Trophoblast cell (in vitro differentiated cells and primary cell): ENCODE data around the gene ST3GAL2.

Source experiments
- DNase-seq, 2 donors: peaks; one replicate each; pipeline ENCODE4 v3.0.0-alpha.2; 2016
- H2AFZ ChIP-seq: 2 replicates; pipeline ENCODE4 v1.6.1; 2013; ENCODE audit warnings: low read length, moderate library complexity, mild to moderate bottlenecking; ENCODE audit not compliant: insufficient read depth, poor library complexity
- H2AK5ac ChIP-seq: 2 replicates; pipeline ENCODE4 v1.6.1; 2013; ENCODE audit warnings: mild to moderate bottlenecking, low read length
- H2BK120ac ChIP-seq: 2 replicates; pipeline ENCODE4 v1.6.1; 2013; ENCODE audit warnings: low read length, mild to moderate bottlenecking, moderate library complexity; ENCODE audit not compliant: insufficient read depth, poor library complexity
- H2BK12ac ChIP-seq: 2 replicates; pipeline ENCODE4 v1.6.1; 2013; ENCODE audit warnings: mild to moderate bottlenecking, low read length, moderate library complexity
- H2BK5ac ChIP-seq: 2 replicates; pipeline ENCODE4 v1.6.1; 2013; ENCODE audit warnings: low read length, low read depth, moderate library complexity, mild to moderate bottlenecking; ENCODE audit not compliant: poor library complexity
- H3K14ac ChIP-seq: 2 replicates; pipeline ENCODE4 v1.6.1; 2013; ENCODE audit warnings: mild to moderate bottlenecking, low read length
- H3K18ac ChIP-seq: 2 replicates; pipeline ENCODE4 v1.6.1; 2013; ENCODE audit warnings: mild to moderate bottlenecking, low read length
- H3K23ac ChIP-seq: 2 replicates; pipeline ENCODE4 v1.6.1; 2013; ENCODE audit warnings: low read length
- H3K27ac ChIP-seq: 2 replicates; pipeline ENCODE4 v1.5.1; 2013; ENCODE audit warnings: low read depth, mild to moderate bottlenecking, inconsistent platforms, low read length, moderate library complexity
- H3K27me3 ChIP-seq: 2 replicates; pipeline ENCODE4 v1.6.1; 2013; ENCODE audit warnings: inconsistent platforms, mild to moderate bottlenecking, low read length, moderate library complexity; ENCODE audit not compliant: insufficient read depth
- H3K36me3 ChIP-seq, 2 experiments: 1 replicate in 1 of 2; 2 replicates in 1 of 2; pipeline ENCODE4 v1.6.1; 2013; ENCODE audit warnings: low read length in 2 of 2, mild to moderate bottlenecking in 2 of 2, moderate library complexity in 1 of 2; ENCODE audit not compliant: insufficient read depth in 2 of 2, control insufficient read depth in 1 of 2
- H3K4ac ChIP-seq: 2 replicates; pipeline ENCODE4 v1.6.1; 2013; ENCODE audit warnings: low read depth, mild to moderate bottlenecking, low read length, moderate library complexity
- H3K4me1 ChIP-seq, 2 experiments: 1 replicate in 1 of 2; 2 replicates in 1 of 2; pipeline ENCODE4 v1.6.1; 2013; ENCODE audit warnings: low read length in 2 of 2, mild to moderate bottlenecking in 2 of 2, moderate library complexity in 1 of 2; ENCODE audit not compliant: insufficient read depth in 2 of 2, control insufficient read depth in 1 of 2
- H3K4me2 ChIP-seq: 2 replicates; pipeline ENCODE4 v1.6.1; 2013; ENCODE audit warnings: inconsistent platforms, mild to moderate bottlenecking, low read length, moderate library complexity
- H3K4me3 ChIP-seq: 2 replicates; pipeline ENCODE4 v1.5.1; 2013; ENCODE audit warnings: mild to moderate bottlenecking, low read depth, low read length, inconsistent platforms
- H3K79me1 ChIP-seq: one replicate; pipeline ENCODE4 v1.6.1; 2013; ENCODE audit warnings: low read length
- H3K79me2 ChIP-seq: 2 replicates; pipeline ENCODE4 v1.6.1; 2013; ENCODE audit warnings: low read length, mild to moderate bottlenecking; ENCODE audit not compliant: control insufficient read depth, insufficient read depth, poor library complexity
- H3K9ac ChIP-seq: 2 replicates; pipeline ENCODE4 v1.6.1; 2013; ENCODE audit warnings: mild to moderate bottlenecking, low read length
- H3K9me3 ChIP-seq: 2 replicates; pipeline ENCODE4 v1.6.1; 2013; ENCODE audit warnings: low read depth, mild to moderate bottlenecking, control low read depth, inconsistent platforms, low read length; ENCODE audit not compliant: insufficient read depth
- H4K12ac ChIP-seq: 2 replicates; pipeline ENCODE4 v1.6.1; 2013; ENCODE audit warnings: low read depth, mild to moderate bottlenecking, low read length, moderate library complexity
- H4K8ac ChIP-seq: 2 replicates; pipeline ENCODE4 v1.6.1; 2013; ENCODE audit warnings: low read depth, mild to moderate bottlenecking, low read length, moderate library complexity
- H4K91ac ChIP-seq: one replicate; pipeline ENCODE4 v1.6.1; 2013; ENCODE audit warnings: low read depth, mild to moderate bottlenecking, low read length, moderate library complexity
- WGBS: extraction: QIAGEN DNeasy Blood & Tissue Kit; methylation state at CpG from one replicate; pipeline ENCODE4 v1.1.7; 2013; ENCODE audit warnings: missing lambda C conversion rate; ENCODE audit not compliant: insufficient read length, insufficient coverage; ENCODE audit errors: extremely low coverage; 5-methylcytosine and 5-hydroxymethylcytosine counted together

The ST3GAL2 gene

GRCh38 chr16:70437582-70438557, 1.0 kb downstream of the ST3GAL2 start:
- H2BK12ac ChIP-seq = peak overlapping the region; percentile 50
- peak overlapping the region; percentile 33 for H3K9ac ChIP-seq
- WGBS = no CpG with 5 or more reads among the region's 22 CpGs
- H4K91ac ChIP-seq = peak overlapping the region; percentile 82
- peak overlapping the region; percentile 79 for H2BK5ac ChIP-seq
- H3K79me1 ChIP-seq = peaks cover 23% of the 10 kb centered on the region
- peaks cover 16% of the 10 kb centered on the region for H3K79me2 ChIP-seq
- H3K27me3 ChIP-seq = no peaks in the 10 kb centered on the region
- peak overlapping the region; percentile 62 for H3K14ac ChIP-seq
- peak overlapping the region; percentile 57 for H2AFZ ChIP-seq
- peak overlapping the region; percentile 98 for H2AK5ac ChIP-seq
- H3K4me2 ChIP-seq = peak overlapping the region; percentile 84
- peak overlapping the region; percentile 82 for H3K27ac ChIP-seq
- H3K4ac ChIP-seq = peak overlapping the region; percentile 65
- H4K8ac ChIP-seq = peak overlapping the region; percentile 85
- H3K4me1 ChIP-seq = peaks cover 37 to 40% of the 10 kb centered on the region in 2 experiments
- H3K36me3 ChIP-seq = peaks cover 5 to 10% of the 10 kb centered on the region in 2 experiments
- peak in 1 of 2 donors; percentile 29 for DNase-seq
- H3K4me3 ChIP-seq = peak overlapping the region; percentile 76
- H3K18ac ChIP-seq = peak overlapping the region; percentile 85
- H3K9me3 ChIP-seq = no peaks in the 10 kb centered on the region
- peak overlapping the region; percentile 75 for H2BK120ac ChIP-seq
- H4K12ac ChIP-seq = peak overlapping the region; percentile 21
- H3K23ac ChIP-seq = no peak overlapping the region

GRCh38 chr16:70437017-70437581, 1.8 kb downstream of the ST3GAL2 start:
- Histone ChIP-seq H3K9me3 (no peaks in the 10 kb centered on the region), H3K9ac (no peak overlapping the region), H3K79me1 (peaks cover 23% of the 10 kb centered on the region), H3K27me3 (no peaks in the 10 kb centered on the region), H3K36me3 (peaks cover 5 to 10% of the 10 kb centered on the region in 2 experiments), H2AFZ (no peak overlapping the region), H4K8ac (peak overlapping the region; percentile 78), H2AK5ac (peak overlapping the region; percentile 93), H3K4me3 (no peak overlapping the region), H2BK12ac (peak overlapping the region; percentile 50), H3K18ac (no peak overlapping the region), H2BK5ac (peak overlapping the region; percentile 79), H3K27ac (peak overlapping the region; percentile 82), H3K4me1 (peaks cover 44 to 46% of the 10 kb centered on the region in 2 experiments), H4K91ac (peak overlapping the region; percentile 82), H3K23ac (no peak overlapping the region), H3K14ac (peak overlapping the region; percentile 62), H3K4ac (peak overlapping the region; percentile 65), H3K4me2 (peak overlapping the region; percentile 84), H4K12ac (no peak overlapping the region), H2BK120ac (peak overlapping the region; percentile 75), H3K79me2 (peaks cover 18% of the 10 kb centered on the region)
- peak; percentile 81 for DNase-seq
- no CpG with 5 or more reads among the region's 5 CpGs for WGBS

GRCh38 chr16:70434484-70435260, 4.2 kb downstream of the ST3GAL2 start:
- Histone ChIP-seq H3K27ac (no peak overlapping the region), H2BK5ac (no peak overlapping the region), H3K27me3 (no peaks in the 10 kb centered on the region), H3K23ac (no peak overlapping the region), H3K79me2 (peaks cover 25% of the 10 kb centered on the region), H3K4me3 (no peak overlapping the region), H3K9me3 (no peaks in the 10 kb centered on the region), H3K36me3 (peaks cover 5 to 10% of the 10 kb centered on the region in 2 experiments), H2AFZ (no peak overlapping the region), H3K4me2 (no peak overlapping the region), H3K14ac (no peak overlapping the region), H2BK120ac (no peak overlapping the region), H4K91ac (no peak overlapping the region), H2AK5ac (no peak overlapping the region), H4K8ac (no peak overlapping the region), H3K79me1 (peaks cover 34% of the 10 kb centered on the region), H4K12ac (no peak overlapping the region), H3K4ac (peak overlapping the region; percentile 41), H3K18ac (no peak overlapping the region), H3K4me1 (peaks cover 52% of the 10 kb centered on the region in 2 experiments), H3K9ac (no peak overlapping the region), H2BK12ac (no peak overlapping the region)
- no CpG with 5 or more reads among the region's 6 CpGs for WGBS
- DNase-seq = no peak

GRCh38 chr16:70433458-70434103, 5.3 kb downstream of the ST3GAL2 start:
- Histone ChIP-seq H4K91ac (no peak overlapping the region), H3K4ac (no peak overlapping the region), H3K27ac (no peak overlapping the region), H3K14ac (no peak overlapping the region), H3K79me2 (peaks cover 24% of the 10 kb centered on the region), H4K8ac (no peak overlapping the region), H2AK5ac (no peak overlapping the region), H3K4me3 (no peak overlapping the region), H4K12ac (no peak overlapping the region), H2BK120ac (no peak overlapping the region), H3K23ac (no peak overlapping the region), H3K4me2 (no peak overlapping the region), H3K27me3 (no peaks in the 10 kb centered on the region), H3K79me1 (peaks cover 34% of the 10 kb centered on the region), H3K9me3 (no peaks in the 10 kb centered on the region), H2BK12ac (no peak overlapping the region), H2AFZ (no peak overlapping the region), H3K4me1 (peaks cover 55 to 56% of the 10 kb centered on the region in 2 experiments), H3K18ac (no peak overlapping the region), H3K9ac (no peak overlapping the region), H2BK5ac (no peak overlapping the region), H3K36me3 (peaks cover 5 to 10% of the 10 kb centered on the region in 2 experiments)
- DNase-seq = no peak
- WGBS = no CpG with 5 or more reads among the region's 5 CpGs
